ENCODE results near the gene TBC1D22A.

The TBC1D22A gene

DNA sequence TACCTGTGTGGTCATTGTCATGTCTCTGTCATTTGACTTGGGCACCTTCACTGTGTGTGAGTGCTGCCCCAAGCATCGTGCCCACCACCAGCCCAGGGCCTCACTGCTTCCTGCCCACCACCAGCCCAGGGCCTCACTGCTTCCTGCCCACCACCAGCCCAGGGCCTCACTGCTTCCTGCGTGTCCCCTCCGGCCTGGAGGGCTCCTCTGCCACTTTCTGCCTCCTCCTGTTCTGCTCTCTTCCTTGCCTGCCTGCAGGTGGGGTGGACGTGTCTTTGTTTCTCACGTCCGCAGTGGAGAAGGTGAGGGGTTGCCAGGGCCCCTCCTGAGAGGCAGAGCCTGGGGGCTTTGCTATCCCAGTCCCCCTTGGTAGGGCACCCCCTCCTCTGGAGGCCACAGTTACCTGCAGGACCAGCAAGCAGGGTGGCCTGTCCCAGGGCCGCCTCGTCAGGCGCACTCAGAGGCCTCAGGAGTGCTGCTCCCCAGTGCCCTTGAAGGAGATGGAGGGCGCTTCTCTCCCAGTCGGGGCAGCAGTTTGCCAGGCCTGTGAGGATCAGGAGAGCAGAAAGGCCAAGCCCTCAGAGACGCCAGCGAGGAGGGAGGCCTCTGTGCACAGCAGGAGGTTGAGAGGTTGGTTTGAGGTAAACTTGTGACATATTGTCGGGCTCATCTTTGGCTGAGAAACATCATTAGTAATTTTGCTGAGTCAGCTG, 290.7 kb downstream of the TBC1D22A start:
- no peak for DNase-seq

DNA sequence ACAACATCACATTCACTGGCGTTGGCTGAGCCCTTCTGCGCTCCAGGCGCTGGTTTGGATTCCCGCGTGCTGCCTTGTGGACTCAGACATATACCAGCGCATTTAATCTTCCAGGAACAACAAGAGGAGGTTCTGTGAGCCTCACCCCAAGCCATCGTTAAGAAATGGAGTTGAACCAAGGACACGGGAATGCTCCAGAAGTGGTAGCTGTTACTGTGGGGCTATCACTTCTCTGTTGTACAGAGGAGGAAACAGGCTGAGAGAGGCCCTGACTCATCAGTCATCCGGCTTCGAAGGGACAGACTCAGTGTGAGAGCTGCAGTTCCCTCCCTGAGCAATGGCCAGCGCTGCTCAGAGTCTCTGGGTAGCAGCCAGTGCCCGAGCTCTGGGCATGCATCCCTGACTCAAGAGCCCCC, 291.3 kb downstream of the TBC1D22A start:
- no peak for DNase-seq

DNA sequence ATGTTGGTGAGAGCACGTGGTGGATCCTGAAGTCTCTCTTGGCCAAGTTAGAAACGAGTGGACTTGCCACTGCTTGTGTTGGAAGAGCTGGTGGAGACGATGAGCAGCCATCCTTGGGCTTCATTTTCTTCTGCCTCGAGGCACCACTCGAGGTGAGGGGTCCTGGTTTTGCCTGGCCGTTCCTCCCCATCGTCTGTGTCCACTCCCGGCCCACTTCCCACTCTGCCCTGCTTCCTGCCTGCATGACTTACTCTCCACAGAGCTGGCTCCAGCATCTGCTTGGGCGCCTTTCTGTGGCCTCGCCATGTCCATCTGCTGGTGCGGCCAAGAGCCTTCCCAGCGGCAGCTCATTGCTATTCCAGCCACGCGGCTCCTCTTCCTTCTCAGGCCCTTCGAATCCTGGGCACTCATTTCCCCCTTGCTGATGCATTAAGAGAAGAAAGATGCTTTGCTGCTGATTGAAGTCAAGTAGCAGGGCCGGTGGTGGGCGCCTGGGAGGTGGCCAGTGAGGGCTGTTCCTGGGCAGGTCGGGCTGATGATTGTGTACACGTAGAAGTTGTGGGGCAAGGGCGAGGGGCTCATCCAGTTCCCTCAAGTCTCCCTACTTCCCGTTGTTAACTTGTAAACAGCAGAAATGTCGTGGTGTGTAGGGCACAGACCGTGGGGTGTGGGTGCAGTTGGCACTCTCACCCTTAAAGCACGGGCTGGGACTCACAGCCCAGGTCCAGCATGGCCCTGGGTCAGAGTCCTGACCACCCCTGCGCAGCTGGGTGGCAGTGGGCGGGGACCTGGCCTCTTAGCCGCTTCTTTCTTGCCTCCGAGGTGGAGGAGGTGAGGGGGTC, 292.0 kb downstream of the TBC1D22A start:
- no peak for DNase-seq

DNA sequence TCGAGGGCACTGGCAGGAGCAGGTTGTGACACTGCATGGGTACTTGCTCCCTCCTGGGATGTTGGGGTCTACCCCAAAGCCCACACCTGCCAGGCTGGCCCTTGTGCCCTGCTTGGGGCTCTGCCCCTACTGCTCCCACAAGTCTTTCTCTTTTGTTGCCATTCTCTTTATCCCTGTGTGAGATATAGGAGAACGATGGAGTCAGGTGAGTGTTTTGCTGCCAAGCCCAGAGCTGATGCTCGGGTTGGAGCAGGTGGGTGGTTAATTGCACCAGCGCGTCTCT, 292.6 kb downstream of the TBC1D22A start:
- no peak for DNase-seq

DNA sequence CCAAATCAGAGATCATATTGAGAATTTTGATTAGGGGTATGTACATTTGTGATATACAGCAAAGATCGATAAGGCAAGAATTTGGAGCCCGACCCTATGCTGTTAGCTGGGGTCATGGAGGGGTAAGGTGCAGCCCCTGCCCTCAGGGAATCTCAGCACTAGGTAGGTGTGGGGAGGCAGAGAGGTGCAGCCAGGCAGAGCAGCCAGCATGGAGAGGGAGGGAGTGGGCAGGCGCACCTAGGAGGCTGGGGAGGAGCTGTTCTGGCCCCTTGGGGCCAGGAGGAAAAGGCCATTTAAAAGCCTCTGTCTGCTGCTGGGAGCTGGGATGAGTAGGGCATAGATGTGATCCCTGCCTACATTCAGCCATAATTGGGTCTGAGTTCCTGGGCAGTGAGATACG, 293.0 kb downstream of the TBC1D22A start:
- DNase-seq, result no peak

DNA sequence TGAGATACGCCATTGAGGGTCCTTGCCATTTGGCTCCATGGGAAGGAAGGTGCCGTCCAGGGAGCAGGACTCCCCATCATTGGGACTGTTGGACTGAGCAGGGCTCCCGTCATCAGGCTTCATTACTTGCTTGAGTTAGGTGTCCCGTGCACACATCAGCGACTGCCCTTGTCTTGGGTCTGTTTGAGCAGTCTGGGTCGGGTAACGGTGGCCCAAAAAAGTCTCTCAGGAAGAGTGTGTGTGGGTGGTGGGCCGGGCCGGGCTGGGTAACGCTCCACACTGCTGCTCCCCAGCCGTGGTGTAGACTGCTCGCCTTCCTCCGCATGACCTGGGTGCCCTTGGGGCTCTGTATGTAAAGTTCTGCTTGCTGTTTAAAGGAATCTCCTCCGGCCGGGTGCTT, 293.5 kb downstream of the TBC1D22A start:
- no peak for DNase-seq

DNA sequence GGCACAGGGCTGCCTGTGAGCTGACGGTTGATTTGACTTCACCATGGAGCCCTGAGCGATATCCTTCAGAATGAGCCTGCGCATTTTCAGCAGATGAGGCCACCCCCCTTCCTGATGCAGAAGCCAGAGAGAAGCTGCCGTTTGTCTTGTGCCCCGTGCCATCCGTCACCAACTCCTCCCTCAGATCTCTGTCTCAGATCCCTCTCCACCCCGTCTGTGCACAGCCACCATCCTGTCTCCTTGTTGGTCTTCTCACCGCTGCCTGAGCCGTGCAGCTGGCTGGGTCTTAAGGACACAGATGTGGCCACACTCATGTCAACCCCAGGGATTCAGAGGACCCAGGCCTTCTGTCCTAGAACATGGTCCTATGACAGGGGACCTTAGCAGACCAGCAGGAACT, 293.9 kb downstream of the TBC1D22A start:
- no peak for DNase-seq

DNA sequence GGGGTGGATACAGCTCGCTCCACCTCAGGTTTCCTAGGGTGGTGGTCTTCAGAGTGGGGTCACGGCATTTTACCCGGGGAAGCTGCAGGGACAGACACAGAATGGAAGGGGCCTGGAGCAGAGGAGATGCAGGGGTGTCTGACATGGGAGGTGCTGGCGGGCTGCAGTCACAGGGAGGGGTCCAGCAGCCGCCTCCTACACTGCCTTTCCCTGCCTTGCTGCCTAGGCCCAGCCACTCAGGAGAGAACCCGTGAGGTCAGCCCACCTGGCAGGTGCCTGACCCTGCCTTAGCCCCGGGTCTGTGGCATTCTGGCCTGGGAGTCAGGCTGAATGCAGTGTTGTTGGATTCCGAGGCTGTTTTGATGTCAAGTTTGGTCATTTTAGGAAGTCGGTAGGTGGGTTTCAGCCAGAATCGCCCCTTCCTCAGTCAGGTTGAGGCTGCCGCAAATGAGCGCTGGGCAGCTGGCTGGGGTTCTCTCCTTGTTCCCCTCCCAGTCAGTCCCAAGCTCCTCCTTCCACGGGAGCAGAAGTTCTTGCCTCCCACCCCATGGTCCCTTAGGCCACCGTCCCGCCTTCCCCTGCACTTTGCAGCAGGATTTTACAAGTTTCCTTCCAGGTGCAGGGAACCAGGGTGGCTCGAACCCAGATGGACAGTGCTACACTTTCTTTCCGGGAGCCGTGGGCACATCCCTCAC, 294.5 kb downstream of the TBC1D22A start:
- no peak for DNase-seq

DNA sequence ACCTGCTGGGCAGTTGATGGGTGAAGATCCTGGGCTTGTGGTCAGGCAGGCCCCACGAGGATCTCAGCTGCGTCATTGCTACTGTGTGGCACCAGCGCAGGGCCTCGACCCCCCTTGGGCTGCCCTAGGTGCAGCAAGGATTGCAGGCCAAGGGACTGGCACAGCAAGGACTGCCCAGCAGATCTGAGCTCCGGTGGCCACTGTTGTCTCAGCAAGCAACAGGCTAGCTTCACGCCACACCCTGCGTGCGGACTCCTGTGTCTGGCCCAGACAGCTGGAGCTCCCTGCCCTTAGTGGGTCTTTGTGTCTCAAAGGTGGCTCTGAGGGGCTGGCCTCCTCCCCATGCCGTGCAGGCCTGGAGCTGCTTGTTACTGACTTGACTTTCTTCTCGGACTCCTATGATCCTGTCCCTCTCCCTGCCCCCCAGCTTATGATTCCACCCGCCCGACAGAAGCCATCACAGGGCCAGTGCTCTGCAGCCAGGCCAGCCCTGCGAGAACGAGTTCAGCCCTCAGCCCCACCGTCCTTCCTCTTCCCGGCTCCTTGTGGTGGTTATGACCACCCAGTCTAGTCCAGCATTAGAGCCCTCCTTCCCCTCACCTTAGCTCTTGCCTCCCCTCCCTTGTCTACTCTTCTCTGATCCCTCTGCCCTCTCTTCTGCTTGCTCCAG, 295.6 kb downstream of the TBC1D22A start:
- DNase-seq, result no peak

DNA sequence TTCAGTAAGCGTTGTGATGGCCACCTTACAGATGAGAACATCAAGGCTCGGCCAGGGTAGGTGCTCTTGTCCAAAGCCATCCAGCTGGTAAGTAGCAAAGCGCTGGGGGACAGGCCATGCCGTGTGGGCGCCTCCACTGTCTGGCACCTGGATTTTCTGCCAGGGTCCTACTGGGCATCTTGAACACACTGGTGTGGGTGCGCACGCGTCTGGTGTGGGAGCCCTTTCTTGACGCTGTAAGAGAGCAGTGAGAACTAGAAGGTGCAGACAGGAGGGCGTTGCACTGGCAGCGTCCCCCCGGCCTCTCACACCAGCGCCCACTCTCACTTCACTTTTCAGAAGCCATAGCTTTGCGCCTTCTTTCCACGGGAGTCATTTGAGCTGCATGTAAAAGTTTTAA, 296.6 kb downstream of the TBC1D22A start:
- no peak for DNase-seq

DNA sequence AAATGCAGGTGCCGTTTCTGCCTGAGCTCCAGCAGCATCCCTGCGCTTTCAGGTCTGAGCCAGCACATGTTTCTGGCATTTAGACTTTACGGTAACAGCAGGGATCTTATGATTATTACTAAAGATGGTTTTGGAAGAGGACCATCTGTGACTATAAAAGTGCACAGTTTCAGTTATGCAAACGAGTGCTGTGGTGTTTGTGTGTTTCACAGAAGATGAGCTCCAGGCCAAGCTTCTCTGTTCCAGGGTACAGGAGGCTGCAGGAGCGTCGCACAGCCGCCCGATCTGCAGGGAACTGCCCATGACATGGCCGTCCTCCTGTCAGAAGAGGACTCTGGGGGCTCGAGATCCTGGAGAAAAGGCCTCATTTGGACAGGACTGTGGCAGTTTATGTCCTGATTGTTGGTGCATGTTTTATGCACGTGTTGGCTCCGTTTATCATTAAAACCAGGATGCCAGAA, 297.3 kb downstream of the TBC1D22A start:
- DNase-seq, result no peak

DNA sequence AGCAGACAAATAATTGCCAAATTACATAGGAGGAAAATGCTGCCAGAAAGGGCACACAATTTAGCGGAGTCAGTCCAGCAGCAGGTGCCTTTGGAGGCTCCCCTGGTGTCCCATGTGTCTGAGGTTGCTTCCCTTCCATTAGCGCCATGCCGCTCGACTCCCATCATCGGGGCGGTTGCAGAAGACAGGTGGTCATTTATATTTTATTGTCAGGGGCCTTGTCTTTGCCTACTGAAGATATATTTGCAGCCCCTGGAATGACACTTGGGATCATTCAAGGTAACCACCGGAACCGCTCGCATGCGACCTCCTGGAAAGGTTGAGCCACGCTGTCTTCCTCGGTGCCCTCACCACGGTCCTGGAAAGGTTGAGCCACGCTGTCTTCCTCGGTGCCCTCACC, 298.3 kb downstream of the TBC1D22A start:
- no peak for DNase-seq

DNA sequence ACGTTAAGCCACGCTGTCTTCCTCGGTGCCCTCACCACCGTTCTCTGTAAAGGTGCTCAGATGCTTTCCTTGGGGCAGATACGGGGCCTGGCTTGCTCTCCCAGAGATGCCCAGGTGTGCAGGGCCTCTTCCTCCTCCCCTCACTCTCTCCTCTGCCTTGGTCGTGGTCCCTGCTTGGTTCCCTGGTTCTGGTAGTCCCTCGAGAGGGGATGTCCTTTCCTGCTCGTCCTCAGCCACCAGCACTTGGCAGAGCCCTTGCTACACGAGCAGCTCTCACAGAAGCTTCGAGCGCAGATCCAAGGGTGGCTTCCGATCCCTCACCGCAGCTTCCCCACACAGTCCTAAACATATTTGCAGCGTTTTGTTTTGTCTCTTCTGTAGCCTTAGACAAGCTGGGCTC, 298.8 kb downstream of the TBC1D22A start:
- DNase-seq, result no peak

DNA sequence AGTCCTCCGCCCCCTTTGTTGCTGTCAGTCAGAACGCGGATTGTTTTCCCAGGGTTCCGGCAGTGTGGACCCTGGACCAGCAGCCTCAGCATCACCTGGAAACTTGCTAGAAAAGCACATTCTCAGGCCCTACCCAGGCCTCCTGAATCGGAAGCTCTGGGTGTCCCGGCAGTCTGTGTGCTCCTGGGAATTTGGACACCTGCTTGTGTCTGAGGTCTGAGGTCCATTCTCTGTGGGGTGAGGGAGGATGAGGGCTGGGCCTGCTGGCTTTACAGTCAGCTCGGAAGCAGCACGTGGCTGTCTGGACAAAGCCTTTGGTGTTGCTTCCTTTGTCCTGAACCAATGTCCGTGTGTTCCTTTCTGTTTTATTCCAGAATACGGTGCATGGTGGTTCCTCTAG, 299.7 kb downstream of the TBC1D22A start:
- no peak for DNase-seq

DNA sequence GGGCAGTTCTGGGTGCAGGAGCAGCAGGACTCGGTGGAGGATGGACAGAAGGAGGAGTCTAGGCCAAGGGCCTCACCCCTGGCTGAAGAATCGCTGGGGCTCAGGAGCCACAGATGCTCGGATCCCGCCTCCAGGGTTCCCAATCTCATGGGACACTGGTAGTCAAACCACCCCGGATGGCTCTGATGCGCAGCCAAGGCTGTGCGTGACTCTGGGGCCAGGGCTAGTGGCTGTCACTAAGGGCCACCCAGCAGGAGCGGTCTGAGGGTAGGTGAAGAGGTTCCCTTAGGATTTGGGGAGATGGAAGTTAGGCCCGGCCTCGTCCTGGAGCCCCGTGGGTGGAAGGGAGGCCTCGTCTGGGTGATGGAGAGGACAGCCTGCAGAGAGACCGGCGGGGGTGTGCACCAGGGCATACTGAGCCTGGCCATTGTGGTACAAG, 300.6 kb downstream of the TBC1D22A start:
- no peak for DNase-seq

DNA sequence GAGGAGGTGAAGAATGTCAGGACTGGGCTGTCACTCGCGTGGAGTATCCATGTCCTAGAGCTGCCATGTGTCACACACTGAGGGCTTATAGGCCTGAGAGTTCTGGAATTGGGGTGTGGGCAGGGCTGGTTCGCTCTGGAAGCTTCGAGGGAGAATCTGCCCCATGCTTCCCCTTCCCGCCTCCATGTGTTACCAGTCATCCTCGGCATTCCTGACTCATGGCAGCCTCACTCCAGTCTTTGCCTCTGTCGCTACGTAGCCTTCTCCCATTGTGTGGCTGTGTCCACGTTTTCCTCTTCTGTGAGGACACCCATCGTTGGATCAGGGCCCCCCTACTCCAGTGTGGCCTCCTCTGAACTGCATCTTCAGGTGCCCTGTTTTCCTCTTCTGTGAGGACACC, 301.2 kb downstream of the TBC1D22A start:
- no peak for DNase-seq

DNA sequence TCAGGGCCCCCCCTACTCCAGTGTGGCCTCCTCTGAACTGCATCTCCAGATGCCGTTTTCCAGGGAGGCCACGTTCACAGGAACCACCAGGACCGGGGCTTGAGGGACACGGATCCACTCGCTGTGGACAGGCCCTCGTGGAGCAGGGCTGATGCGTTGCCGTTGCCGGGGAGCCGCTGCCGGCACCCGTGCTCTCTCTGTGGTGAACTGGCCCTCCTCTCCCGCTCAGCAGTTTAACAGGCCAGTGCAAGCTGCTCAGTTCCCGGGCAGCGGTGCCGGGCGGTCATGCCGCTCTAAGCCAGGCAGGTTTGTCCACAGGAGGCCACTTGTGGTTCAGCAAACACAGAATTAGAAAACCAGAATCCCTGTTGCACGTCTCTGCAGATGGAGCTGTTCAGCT, 301.6 kb downstream of the TBC1D22A start:
- no peak for DNase-seq

DNA sequence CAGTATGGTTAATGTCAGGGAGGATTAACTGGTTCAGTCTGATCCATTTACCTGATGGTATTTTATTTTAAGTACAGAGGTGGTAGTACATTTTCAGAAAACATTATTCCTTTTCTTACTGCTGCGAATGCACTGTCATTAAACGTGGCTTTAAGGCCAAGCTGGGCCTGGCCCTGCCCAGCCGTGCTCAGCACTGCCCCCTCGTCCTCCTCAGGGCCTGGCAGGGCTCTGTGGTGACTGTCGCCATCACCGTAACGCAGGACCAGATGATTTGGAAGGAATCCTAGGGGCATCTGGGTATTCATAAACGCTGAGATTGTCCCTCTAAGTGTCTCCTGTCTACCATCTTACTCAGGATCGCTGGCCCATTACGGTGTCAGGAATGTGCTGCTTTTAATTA, 302.0 kb downstream of the TBC1D22A start:
- DNase-seq, result no peak

DNA sequence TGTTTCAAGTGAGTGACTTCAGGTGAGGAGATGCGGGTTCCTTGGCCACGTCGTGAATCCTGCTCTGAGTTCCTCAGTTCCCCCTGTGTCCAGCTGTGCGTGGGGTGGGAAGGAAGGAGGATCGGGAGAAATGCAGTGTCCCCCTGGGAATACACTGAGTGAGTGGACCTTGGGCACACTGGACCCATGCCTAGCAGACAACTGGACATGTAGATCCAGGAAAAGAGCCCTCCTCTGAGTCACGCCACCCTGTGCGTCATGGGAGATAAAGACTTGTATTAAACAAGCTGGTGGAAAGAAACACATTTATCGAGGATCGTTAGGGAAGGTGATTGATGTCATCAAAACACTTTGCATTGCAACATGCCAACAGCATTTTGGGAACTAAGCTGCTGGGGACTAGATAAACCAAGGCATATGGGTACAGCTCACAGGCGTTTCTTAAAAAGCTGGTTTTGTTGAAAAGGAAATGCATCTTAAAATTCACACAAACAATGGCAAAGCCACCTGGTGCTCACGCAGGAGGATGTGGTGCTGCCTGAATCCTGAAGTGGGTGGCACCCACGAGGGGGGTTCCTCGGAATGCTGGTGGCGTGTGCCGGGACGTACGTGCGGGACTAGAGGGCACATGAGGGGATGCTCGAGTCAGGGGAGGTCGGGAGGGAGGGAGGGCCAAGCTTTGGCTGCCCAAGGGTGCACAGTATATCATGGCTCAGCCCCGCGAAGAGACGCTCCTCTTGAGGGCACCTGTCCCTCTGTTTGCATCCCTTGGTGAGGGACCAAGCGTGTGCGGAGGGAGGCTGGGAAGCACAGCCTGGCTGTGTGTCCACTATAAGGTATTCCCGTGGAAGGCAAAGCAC, 303.5 kb downstream of the TBC1D22A start:
- no peak for DNase-seq

DNA sequence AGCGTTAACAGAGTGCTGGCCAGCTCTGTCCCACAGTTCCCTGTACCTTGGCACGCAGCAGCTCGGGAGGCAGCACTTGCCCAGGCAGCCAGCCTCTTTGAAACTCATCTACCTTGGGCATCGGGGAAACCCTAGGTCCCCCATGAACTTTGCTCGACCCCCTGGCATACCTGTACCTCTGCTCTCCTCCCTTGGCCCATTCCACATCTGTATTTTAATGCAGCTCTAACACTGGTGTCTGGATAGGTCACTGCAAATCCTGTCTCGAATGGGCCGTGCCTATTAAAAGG, 304.1 kb downstream of the TBC1D22A start:
- DNase-seq, result no peak

DNA sequence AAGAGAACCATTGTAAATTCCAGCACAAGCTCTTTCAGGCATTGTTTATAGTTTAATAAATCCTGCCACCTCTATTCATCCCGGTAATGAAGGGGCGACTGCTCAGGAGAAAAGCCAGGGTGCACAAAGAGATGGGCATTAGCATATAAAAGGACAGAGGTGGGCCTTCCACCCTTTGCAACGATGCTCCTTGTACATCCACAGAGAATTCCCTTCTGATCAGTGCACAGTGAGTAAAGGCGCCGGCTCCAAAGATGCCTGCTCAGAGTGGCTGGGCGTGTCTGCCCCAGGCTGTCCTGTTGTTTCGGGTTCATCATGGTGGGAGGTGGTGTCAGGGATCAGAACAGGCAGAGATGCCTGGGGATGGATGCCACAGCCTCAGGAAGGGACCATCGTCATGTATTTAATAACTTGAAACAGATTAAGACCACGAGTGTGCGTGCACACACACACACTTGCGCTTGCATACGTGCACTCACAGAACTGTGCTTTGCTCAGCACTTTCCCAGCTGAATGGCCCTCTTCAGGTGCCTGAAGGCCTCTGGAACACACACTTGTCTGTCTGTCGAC, 305.0 kb downstream of the TBC1D22A start:
- no peak for DNase-seq

DNA sequence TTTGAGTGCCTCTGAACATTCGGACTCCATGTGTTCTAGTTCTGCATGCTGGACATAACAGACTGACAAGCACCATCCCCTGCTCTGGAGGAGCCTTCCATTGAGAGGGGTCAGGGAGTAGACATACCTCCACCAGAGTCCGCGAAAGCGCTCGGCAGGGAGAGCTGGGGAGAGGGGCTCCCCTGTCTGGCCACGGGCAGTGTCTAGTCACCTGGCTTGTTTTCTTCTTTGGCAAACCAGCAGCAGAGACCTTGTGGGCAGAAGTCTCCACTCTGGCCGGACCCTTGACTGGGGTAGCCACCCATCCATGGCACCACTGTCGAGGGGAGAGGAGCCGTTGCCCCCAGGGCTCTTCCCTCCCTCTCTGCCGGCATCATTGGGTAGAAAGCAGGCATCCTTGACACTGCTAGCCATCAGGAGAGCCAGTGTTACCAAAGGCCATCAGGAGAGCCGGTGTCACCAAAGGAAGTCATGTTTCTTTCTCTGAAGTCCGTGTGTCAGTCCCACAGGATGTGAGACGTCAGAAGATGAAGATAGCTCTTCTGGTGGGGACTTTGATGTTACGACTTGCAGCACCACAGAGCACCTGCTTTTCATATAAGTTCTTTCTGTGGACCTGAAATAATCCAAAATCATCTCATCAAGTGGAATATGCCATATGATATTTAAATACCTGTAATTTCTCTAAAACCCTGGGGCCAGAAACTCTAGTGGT, 305.6 kb downstream of the TBC1D22A start:
- DNase-seq, result no peak
